GM21786 (cell line): ENCODE results near the gene COQ8B.

Experiments used
- ATAC-seq: cut with Tn5 transposase; IDR thresholded peaks from one replicate; pipeline ENCODE4 v1.9.1; 2021; ENCODE audit not compliant: unreplicated experiment

COQ8B gene

DNA sequence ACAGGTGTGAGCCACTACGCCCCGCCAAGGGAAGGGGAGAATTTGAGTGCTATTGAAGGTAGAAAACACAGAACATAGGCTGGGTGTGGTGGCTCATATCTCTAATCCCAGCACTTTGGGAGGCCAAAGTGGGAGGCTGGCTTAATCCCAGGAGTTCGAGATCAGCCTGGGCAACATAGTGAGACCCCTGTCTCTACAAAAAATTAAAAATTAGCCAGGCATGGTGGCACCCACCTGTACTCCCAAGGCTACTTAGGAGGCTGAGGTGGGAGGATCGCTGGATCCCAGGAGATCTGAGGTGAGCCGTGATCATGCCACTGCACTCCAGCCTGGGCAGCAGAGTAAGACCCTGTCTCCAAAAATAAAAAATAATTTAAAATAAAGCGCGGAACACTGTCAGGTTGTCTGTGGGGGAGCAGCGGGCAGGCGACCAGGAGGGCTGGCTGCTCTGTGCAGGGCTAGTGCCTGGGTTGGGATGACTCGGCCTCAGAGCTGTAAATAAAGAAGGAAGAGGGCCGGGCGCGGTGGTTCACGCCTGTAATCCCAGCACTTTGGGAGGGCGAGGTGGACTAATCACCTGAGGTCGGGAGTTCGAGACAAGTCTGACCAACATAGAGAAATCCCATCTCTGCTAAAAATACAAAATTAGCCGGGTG, 74.5 kb downstream of the COQ8B start:
- no peak for ATAC-seq
